Trophoblast cell (in vitro differentiated cells and primary cell): Measurements from ENCODE around the gene TMSB4X.

Source experiments
- DNase-seq, 2 donors: peaks; one replicate each; pipeline ENCODE4 v3.0.0-alpha.2; 2016
- H2AFZ ChIP-seq: 2 replicates; pipeline ENCODE4 v1.6.1; 2013; ENCODE audit warnings: low read length, moderate library complexity, mild to moderate bottlenecking; ENCODE audit not compliant: insufficient read depth, poor library complexity
- H2AK5ac ChIP-seq: 2 replicates; pipeline ENCODE4 v1.6.1; 2013; ENCODE audit warnings: mild to moderate bottlenecking, low read length
- H2BK120ac ChIP-seq: 2 replicates; pipeline ENCODE4 v1.6.1; 2013; ENCODE audit warnings: low read length, mild to moderate bottlenecking, moderate library complexity; ENCODE audit not compliant: insufficient read depth, poor library complexity
- H2BK12ac ChIP-seq: 2 replicates; pipeline ENCODE4 v1.6.1; 2013; ENCODE audit warnings: mild to moderate bottlenecking, low read length, moderate library complexity
- H2BK5ac ChIP-seq: 2 replicates; pipeline ENCODE4 v1.6.1; 2013; ENCODE audit warnings: low read length, low read depth, moderate library complexity, mild to moderate bottlenecking; ENCODE audit not compliant: poor library complexity
- H3K14ac ChIP-seq: 2 replicates; pipeline ENCODE4 v1.6.1; 2013; ENCODE audit warnings: mild to moderate bottlenecking, low read length
- H3K18ac ChIP-seq: 2 replicates; pipeline ENCODE4 v1.6.1; 2013; ENCODE audit warnings: mild to moderate bottlenecking, low read length
- H3K23ac ChIP-seq: 2 replicates; pipeline ENCODE4 v1.6.1; 2013; ENCODE audit warnings: low read length
- H3K27ac ChIP-seq: 2 replicates; pipeline ENCODE4 v1.5.1; 2013; ENCODE audit warnings: low read depth, mild to moderate bottlenecking, inconsistent platforms, low read length, moderate library complexity
- H3K27me3 ChIP-seq: 2 replicates; pipeline ENCODE4 v1.6.1; 2013; ENCODE audit warnings: inconsistent platforms, mild to moderate bottlenecking, low read length, moderate library complexity; ENCODE audit not compliant: insufficient read depth
- H3K36me3 ChIP-seq, 2 experiments: 1 replicate in 1 of 2; 2 replicates in 1 of 2; pipeline ENCODE4 v1.6.1; 2013; ENCODE audit warnings: low read length in 2 of 2, mild to moderate bottlenecking in 2 of 2, moderate library complexity in 1 of 2; ENCODE audit not compliant: insufficient read depth in 2 of 2, control insufficient read depth in 1 of 2
- H3K4ac ChIP-seq: 2 replicates; pipeline ENCODE4 v1.6.1; 2013; ENCODE audit warnings: low read depth, mild to moderate bottlenecking, low read length, moderate library complexity
- H3K4me1 ChIP-seq, 2 experiments: 1 replicate in 1 of 2; 2 replicates in 1 of 2; pipeline ENCODE4 v1.6.1; 2013; ENCODE audit warnings: low read length in 2 of 2, mild to moderate bottlenecking in 2 of 2, moderate library complexity in 1 of 2; ENCODE audit not compliant: insufficient read depth in 2 of 2, control insufficient read depth in 1 of 2
- H3K4me2 ChIP-seq: 2 replicates; pipeline ENCODE4 v1.6.1; 2013; ENCODE audit warnings: inconsistent platforms, mild to moderate bottlenecking, low read length, moderate library complexity
- H3K4me3 ChIP-seq: 2 replicates; pipeline ENCODE4 v1.5.1; 2013; ENCODE audit warnings: mild to moderate bottlenecking, low read depth, low read length, inconsistent platforms
- H3K79me1 ChIP-seq: one replicate; pipeline ENCODE4 v1.6.1; 2013; ENCODE audit warnings: low read length
- H3K79me2 ChIP-seq: 2 replicates; pipeline ENCODE4 v1.6.1; 2013; ENCODE audit warnings: low read length, mild to moderate bottlenecking; ENCODE audit not compliant: control insufficient read depth, insufficient read depth, poor library complexity
- H3K9ac ChIP-seq: 2 replicates; pipeline ENCODE4 v1.6.1; 2013; ENCODE audit warnings: mild to moderate bottlenecking, low read length
- H3K9me3 ChIP-seq: 2 replicates; pipeline ENCODE4 v1.6.1; 2013; ENCODE audit warnings: low read depth, mild to moderate bottlenecking, control low read depth, inconsistent platforms, low read length; ENCODE audit not compliant: insufficient read depth
- H4K12ac ChIP-seq: 2 replicates; pipeline ENCODE4 v1.6.1; 2013; ENCODE audit warnings: low read depth, mild to moderate bottlenecking, low read length, moderate library complexity
- H4K8ac ChIP-seq: 2 replicates; pipeline ENCODE4 v1.6.1; 2013; ENCODE audit warnings: low read depth, mild to moderate bottlenecking, low read length, moderate library complexity
- H4K91ac ChIP-seq: one replicate; pipeline ENCODE4 v1.6.1; 2013; ENCODE audit warnings: low read depth, mild to moderate bottlenecking, low read length, moderate library complexity
- WGBS: extraction: QIAGEN DNeasy Blood & Tissue Kit; methylation state at CpG from one replicate; pipeline ENCODE4 v1.1.7; 2013; ENCODE audit warnings: missing lambda C conversion rate; ENCODE audit not compliant: insufficient read length, insufficient coverage; ENCODE audit errors: extremely low coverage; 5-methylcytosine and 5-hydroxymethylcytosine counted together

Gene TMSB4X

GRCh38 chrX:13023567-13023966 is 48.7 kb downstream of the TMSB4X start:
- H2BK12ac ChIP-seq: no peak overlapping the region
- no peak overlapping the region for H4K8ac ChIP-seq
- H3K23ac ChIP-seq: no peak overlapping the region
- no peak overlapping the region for H2BK120ac ChIP-seq
- no peak overlapping the region for H3K18ac ChIP-seq
- H3K14ac ChIP-seq: no peak overlapping the region
- no peak overlapping the region for H4K91ac ChIP-seq
- peaks cover 0 to 9% of the 10 kb centered on the region in 2 experiments for H3K4me1 ChIP-seq
- no peak overlapping the region for H2BK5ac ChIP-seq
- H3K36me3 ChIP-seq: no peaks in the 10 kb centered on the region
- no peak overlapping the region for H2AK5ac ChIP-seq
- H2AFZ ChIP-seq: no peak overlapping the region
- WGBS: no CpG with 5 or more reads among the region's 3 CpGs
- H3K4me2 ChIP-seq: no peak overlapping the region
- no peak for DNase-seq
- H3K9me3 ChIP-seq: no peaks in the 10 kb centered on the region
- H3K27me3 ChIP-seq: no peaks in the 10 kb centered on the region
- H4K12ac ChIP-seq: no peak overlapping the region
- H3K79me2 ChIP-seq: no peaks in the 10 kb centered on the region
- peaks cover 3% of the 10 kb centered on the region for H3K79me1 ChIP-seq
- no peak overlapping the region for H3K9ac ChIP-seq
- H3K27ac ChIP-seq: no peak overlapping the region
- H3K4me3 ChIP-seq: no peak overlapping the region
- no peak overlapping the region for H3K4ac ChIP-seq

- Histone ChIP-seq H3K4me1 (peaks cover 2 to 9% of the 10 kb centered on the region in 2 experiments), H3K36me3 (no peaks in the 10 kb centered on the region), H3K79me2 (no peaks in the 10 kb centered on the region), H2AFZ (no peak overlapping the region), H3K4me3 (no peak overlapping the region), H2BK12ac (no peak overlapping the region), H3K23ac (no peak overlapping the region), H2BK120ac (no peak overlapping the region), H3K9me3 (no peaks in the 10 kb centered on the region), H3K4ac (no peak overlapping the region), H4K91ac (no peak overlapping the region), H3K79me1 (peaks cover 3% of the 10 kb centered on the region), H3K9ac (no peak overlapping the region), H4K12ac (no peak overlapping the region), H3K27ac (no peak overlapping the region), H4K8ac (no peak overlapping the region), H3K14ac (no peak overlapping the region), H2AK5ac (no peak overlapping the region), H3K27me3 (no peaks in the 10 kb centered on the region), H3K4me2 (no peak overlapping the region), H2BK5ac (no peak overlapping the region), H3K18ac (no peak overlapping the region)
- no peak for DNase-seq
- no CpG with 5 or more reads among the region's 4 CpGs for WGBS
Measured at GRCh38 chrX:13023979-13024378, 49.1 kb downstream of the TMSB4X start.

GRCh38 chrX:13024986-13025385 is 50.1 kb downstream of the TMSB4X start:
- Histone ChIP-seq H3K27ac (no peak overlapping the region), H4K91ac (no peak overlapping the region), H2BK5ac (no peak overlapping the region), H4K12ac (no peak overlapping the region), H3K27me3 (no peaks in the 10 kb centered on the region), H3K79me1 (peaks cover 7% of the 10 kb centered on the region), H3K9ac (no peak overlapping the region), H2BK12ac (no peak overlapping the region), H4K8ac (no peak overlapping the region), H3K14ac (no peak overlapping the region), H3K23ac (no peak overlapping the region), H3K36me3 (no peaks in the 10 kb centered on the region), H3K4ac (no peak overlapping the region), H3K4me1 (peaks cover 3 to 11% of the 10 kb centered on the region in 2 experiments), H3K9me3 (no peaks in the 10 kb centered on the region), H3K4me2 (peak overlapping the region; percentile 27), H3K4me3 (no peak overlapping the region), H2BK120ac (no peak overlapping the region), H2AK5ac (no peak overlapping the region), H3K79me2 (no peaks in the 10 kb centered on the region), H3K18ac (no peak overlapping the region), H2AFZ (no peak overlapping the region)
- no CpG with 5 or more reads among the region's 3 CpGs for WGBS
- DNase-seq: peak; percentile 51 to 79
